VCaP (cell line): ENCODE measurements around the gene CFAP73.

ENCODE experiments used
- H3K27ac ChIP-seq: fragments of 450-650 bp; 2 replicates; pipeline ENCODE4 v1.5.1; 2017
- CTCF ChIP-seq: fragments of 450-650 bp; conservative IDR thresholded peaks from 2 replicates; pipeline ENCODE4 v1.5.1; 2017; ENCODE audit warnings: mild to moderate bottlenecking, moderate library complexity

CFAP73 gene

GRCh38 chr12:113134071-113134470 lies 15.5 kb upstream of the CFAP73 start:
- no peak overlapping the region for H3K27ac ChIP-seq
- TF ChIP-seq CTCF = no peak

DNA sequence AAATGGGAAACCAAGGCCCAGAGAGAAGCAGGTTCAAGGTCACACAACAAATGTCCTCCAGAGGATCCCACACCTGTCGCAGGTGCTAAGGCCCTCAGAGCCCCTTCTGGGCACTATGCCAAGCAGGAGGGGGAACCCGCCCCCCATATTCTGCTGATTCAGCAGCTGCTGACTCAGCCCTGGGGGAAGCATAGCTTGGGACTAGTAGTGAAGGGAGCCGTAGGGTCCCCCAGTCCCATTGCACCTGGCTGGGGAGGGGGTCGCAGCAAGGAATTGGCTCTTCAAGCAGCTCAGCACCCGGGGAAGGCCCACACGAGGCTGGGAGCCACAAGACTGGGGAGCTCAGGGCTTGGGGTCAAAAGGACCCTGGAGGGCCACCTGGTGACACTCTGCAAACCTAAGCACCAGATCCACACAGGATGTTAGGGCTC lies 15.0 kb upstream of the CFAP73 start:
- no peak for TF ChIP-seq CTCF
- H3K27ac ChIP-seq = no peak overlapping the region

DNA sequence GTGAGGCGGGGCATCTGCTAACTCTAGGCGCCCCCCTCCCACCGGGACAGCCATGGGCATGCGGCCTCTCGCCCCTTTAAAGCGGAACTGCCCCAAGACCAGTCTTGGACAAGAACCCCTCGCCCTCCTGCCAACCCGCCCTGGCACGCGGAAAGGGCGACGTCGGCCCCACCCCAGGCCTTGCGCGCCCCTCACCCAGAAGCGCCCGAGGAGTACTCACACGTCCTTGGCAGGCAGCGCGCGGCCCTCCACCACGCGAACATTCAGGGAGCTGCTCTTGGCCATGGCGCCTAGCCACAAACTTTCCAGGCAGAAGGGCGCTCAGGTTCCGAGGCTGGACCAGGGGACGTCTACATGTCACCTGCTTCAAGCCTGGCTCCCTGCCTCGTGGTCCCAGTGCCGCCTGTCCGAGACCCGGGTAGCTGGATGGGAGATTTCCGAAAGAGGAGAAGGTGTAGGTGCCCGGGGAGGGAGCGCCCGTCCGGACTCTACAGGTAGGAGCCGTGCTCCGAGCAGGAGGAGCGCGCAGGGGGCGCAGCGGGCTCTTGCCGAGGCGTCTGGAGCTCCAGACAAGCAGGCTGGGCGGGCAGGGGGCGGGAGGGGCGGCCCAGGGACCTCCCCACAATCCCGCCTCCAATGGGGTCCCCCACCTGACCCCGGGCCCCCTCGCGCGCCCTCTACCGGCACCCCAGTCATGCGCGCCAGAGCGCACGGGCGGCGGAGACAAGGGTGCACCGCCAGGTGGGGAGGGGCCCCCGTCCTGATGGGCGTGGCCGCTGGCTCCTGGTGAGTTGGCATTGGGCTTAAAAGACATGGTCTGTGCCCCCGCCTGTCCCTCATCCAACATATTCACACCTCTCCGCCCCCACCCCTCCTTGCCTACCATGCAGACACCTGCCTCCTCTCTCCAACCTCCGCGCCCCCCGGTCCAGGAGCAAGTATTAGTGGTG lies 14.1 kb upstream of the CFAP73 start, which contains the start of gene RASAL1:
TSS of gene RASAL1 (minus strand) at position 584 of the 950 bp plus-strand sequence. CDS start at position 285, 299 bp downstream.
- peak; percentile 82 for TF ChIP-seq CTCF
- H3K27ac ChIP-seq = no peak within 1 kb of the TSS

DNA sequence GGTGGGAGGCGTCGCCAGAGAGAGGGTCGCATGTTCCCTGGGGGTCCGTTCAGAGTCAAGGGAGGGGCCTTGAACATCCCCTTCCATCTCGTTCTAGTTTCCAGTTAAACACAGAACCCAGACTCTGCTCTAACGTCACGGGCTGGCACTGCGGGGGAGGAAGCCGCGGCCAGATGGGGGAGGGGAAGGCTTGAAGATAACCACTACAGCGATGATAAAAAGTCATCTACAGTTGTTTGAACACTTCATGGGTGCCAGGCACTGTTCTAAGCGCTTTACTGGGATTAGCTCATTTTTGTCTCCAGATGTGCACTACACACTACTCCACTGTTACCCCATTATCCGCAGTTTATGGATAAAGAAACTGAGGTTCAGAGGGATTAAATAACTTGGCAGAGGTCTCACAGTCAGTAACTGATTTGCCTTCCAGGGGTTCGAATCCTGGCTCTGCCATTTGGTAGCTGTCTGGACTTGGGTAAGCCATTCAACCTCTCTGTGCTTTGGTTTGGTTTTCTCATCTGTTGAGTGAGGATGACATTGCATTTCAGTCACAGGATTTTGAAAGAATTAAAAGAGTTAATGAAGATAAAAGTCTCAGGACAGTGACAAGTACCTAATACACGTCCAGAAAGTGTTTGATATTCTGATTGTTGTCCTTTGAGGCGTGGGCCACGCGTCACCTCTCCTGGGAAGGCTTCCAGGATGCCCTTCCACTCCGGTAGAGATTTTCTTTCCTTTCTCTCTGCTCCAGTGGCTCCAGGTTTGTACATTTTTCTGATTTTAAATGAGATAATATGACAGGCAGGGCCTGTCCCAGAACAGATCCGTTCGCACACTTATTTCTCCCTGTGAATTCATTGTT lies 13.2 kb upstream of the CFAP73 start:
- no peak overlapping the region for H3K27ac ChIP-seq
- no peak for TF ChIP-seq CTCF

GRCh38 chr12:113136990-113137511 lies 12.5 kb upstream of the CFAP73 start:
- H3K27ac ChIP-seq = no peak overlapping the region
- TF ChIP-seq CTCF = no peak

- TF ChIP-seq CTCF = no peak
- no peak overlapping the region for H3K27ac ChIP-seq
Observed at GRCh38 chr12:113137861-113138783, 11.4 kb upstream of the CFAP73 start.
